Ovary (tissue), 9 donors: ENCODE measurements around the gene LTO1. TPM values are rescaled to one million over a fixed set of nuclear protein-coding genes. Genes with fewer than 3 reads are reported as not detected.

ENCODE experiments used
- DNase-seq, 5 donors: peaks; one replicate each; pipeline ENCODE4 v3.0.0-alpha.2; 2019 to 2020
- H3K27ac ChIP-seq, 2 donors: fragments of 200-600 bp; one replicate each; pipeline versions ENCODE4 v1.5.1 to v1.8.0; 2019 to 2022
- H3K27me3 ChIP-seq: fragments of 200-600 bp; one replicate; pipeline ENCODE4 v1.8.0; 2022
- H3K36me3 ChIP-seq: fragments of 200-600 bp; sonication (generic); one replicate; pipeline ENCODE4 v1.5.1; 2019
- H3K4me1 ChIP-seq: one replicate; pipeline ENCODE4 v1.8.1; 2013; ENCODE audit warnings: mild to moderate bottlenecking, moderate library complexity; ENCODE audit not compliant: insufficient read depth
- H3K4me3 ChIP-seq: fragments of 200-600 bp; sonication (generic); one replicate; pipeline ENCODE4 v1.5.1; 2017
- H3K9me3 ChIP-seq, 2 donors: fragments of 200-600 bp in 1 of 2; sonication (generic) in 1 of 2; one replicate each; pipeline versions ENCODE4 v1.5.1 to v1.8.1; 2013 to 2019; ENCODE audit warnings: mild to moderate bottlenecking in 1 of 2, moderate library complexity in 1 of 2
- CTCF ChIP-seq, 3 donors: fragments of 450-650 bp in 2 of 3; fragments of 200-600 bp in 1 of 3; IDR thresholded peaks; one replicate each; pipeline versions ENCODE4 v1.5.1 to v1.8.0; 2016 to 2022; ENCODE audit warnings: antibody characterized with exemption in 3 of 3, mild to moderate bottlenecking in 1 of 3
- EP300 ChIP-seq: sonication (generic); formaldehyde crosslinking; IDR thresholded peaks from one replicate; pipeline ENCODE4 v1.6.1; 2017; ENCODE audit warnings: antibody characterized with exemption
- POLR2A ChIP-seq: fragments of 450-650 bp; IDR thresholded peaks from one replicate; pipeline ENCODE4 v1.6.1; 2017; ENCODE audit warnings: antibody characterized with exemption, mild to moderate bottlenecking, moderate library complexity
- whole genome bisulfite sequencing, 3 donors: extraction: QIAGEN DNeasy Blood & Tissue Kit in 1 of 3; methylation state at CpG; one replicate each; pipeline versions ENCODE4 v1.1.5 to v1.1.7; 2013 to 2017; 5-methylcytosine and 5-hydroxymethylcytosine counted together
- intact Hi-C, 4 donors: fragments of 100-400 bp; cut with DNase I; formaldehyde crosslinking; loops; one replicate each; pipeline versions ENCODE4 v1.11.0 to v1.15.1; 2022 to 2023
- polyA plus RNA-seq, 2 donors: library from polyadenylated mRNA; stranded (reverse); fragments of 200-250 nt in 1 of 2; fragments of 350-450 nt in 1 of 2; fragmentation: Illumina TruSeq in 1 of 2; extraction: RNeasy Lipid Tissue Mini Kit (QIAGEN cat#74804) in 1 of 2; gene quantifications; one replicate each; pipeline ENCODE4 v1.2.3, GENCODE V29; 2013 to 2014
- total RNA-seq, 7 donors: library from RNA; depleted of rRNA in 2 of 7; stranded (reverse); fragments of >200 nt in 2 of 7; fragmentation: NEBNext Ultra II Directional in 3 of 7; extraction: Animal tissue kit (Norgen Biotek cat#: 25700) in 3 of 7; gene quantifications; one replicate each; pipeline versions ENCODE4 v1.1.0 to v1.2.4, GENCODE V29; 2016 to 2023
- donor health status: DM: no; HTN: no; CAD: no; lungs with moderate emphysema.
- donor health status: DM: no; HTN: no; CAD: no.
- donor health status: Bipolar disorder and iron deficiency.
- donor health status: DM: yes; HTN: yes; CAD: no.
- donor health status: DM: no; HTN: no; CAD: no.
- donor health status: DM: yes; HTN: yes; CAD: no.

Gene LTO1
- total and polyA plus RNA-seq, 9 donors, result 13.4 to 29.9 (median 19.8) TPM

- H3K4me3 ChIP-seq, result no peak overlapping the region
- no peaks in the 10 kb centered on the region for H3K9me3 ChIP-seq
- no peak for TF ChIP-seq CTCF (IDR thresholded peaks at IDR 0.05)
- TF ChIP-seq POLR2A, result no peak
- TF ChIP-seq EP300, result no peak
- H3K36me3 ChIP-seq, result no peaks in the 10 kb centered on the region
- H3K4me1 ChIP-seq, result no peaks in the 10 kb centered on the region
- 84 to 88% (median 85%) methylated on average over 10 of the region's 10 CpGs for WGBS, 3 donors
- no peak overlapping the region for H3K27ac ChIP-seq
- no peak for DNase-seq
- H3K27me3 ChIP-seq, result no peaks in the 10 kb centered on the region
- intact Hi-C loops, result loop anchor here in 1 of 4 donors (10.0 kb wide), 1 partner anchor 545 kb away; no protein-coding TSS in a partner anchor
Observed at GRCh38 chr11:69649576-69649900, 25.6 kb downstream of the LTO1 start.

- no peaks in the 10 kb centered on the region for H3K27me3 ChIP-seq
- H3K4me1 ChIP-seq, result no peaks in the 10 kb centered on the region
- DNase-seq, result no peak
- no peak for TF ChIP-seq CTCF (IDR thresholded peaks at IDR 0.05)
- TF ChIP-seq POLR2A, result no peak
- TF ChIP-seq EP300, result no peak
- intact Hi-C loops, result loop anchor here in 1 of 4 donors (10.0 kb wide), 1 partner anchor 544 kb away; no protein-coding TSS in a partner anchor
- H3K27ac ChIP-seq, result no peak overlapping the region
- no peak overlapping the region for H3K4me3 ChIP-seq
- no peaks in the 10 kb centered on the region for H3K36me3 ChIP-seq
- WGBS, 3 donors, result 85 to 88% (median 87%) methylated on average over 31 to 37 of the region's 37 CpGs
- H3K9me3 ChIP-seq, result no peaks in the 10 kb centered on the region
Observed at GRCh38 chr11:69648679-69649575, 26.2 kb downstream of the LTO1 start.

- H3K27me3 ChIP-seq, result no peaks in the 10 kb centered on the region
- TF ChIP-seq EP300 (no peak), CTCF (IDR thresholded peaks at IDR 0.05) (no peak), POLR2A (no peak)
- intact Hi-C loops, result loop anchor here in 1 of 4 donors (10.0 kb wide), 1 partner anchor 543 kb away; no protein-coding TSS in a partner anchor
- H3K9me3 ChIP-seq, result no peaks in the 10 kb centered on the region
- no peak overlapping the region for H3K4me3 ChIP-seq
- no peak overlapping the region for H3K27ac ChIP-seq
- no peak for DNase-seq
- no peaks in the 10 kb centered on the region for H3K36me3 ChIP-seq
- 83 to 88% (median 88%) methylated on average over 28 of the region's 28 CpGs for WGBS, 3 donors
- peaks cover 3% of the 10 kb centered on the region for H3K4me1 ChIP-seq
Observed at GRCh38 chr11:69647761-69648497, 27.2 kb downstream of the LTO1 start.

- H3K27me3 ChIP-seq, result no peaks in the 10 kb centered on the region
- no peak for TF ChIP-seq CTCF (IDR thresholded peaks at IDR 0.05)
- no peak for TF ChIP-seq EP300
- no peak for TF ChIP-seq POLR2A
- no peaks in the 10 kb centered on the region for H3K36me3 ChIP-seq
- no peak overlapping the region for H3K4me3 ChIP-seq
- WGBS, 3 donors, result 87 to 90% (median 89%) methylated on average over 11 of the region's 11 CpGs
- H3K4me1 ChIP-seq, result peaks cover 3% of the 10 kb centered on the region
- no peak for DNase-seq
- H3K9me3 ChIP-seq, result no peaks in the 10 kb centered on the region
- no peak overlapping the region for H3K27ac ChIP-seq
- intact Hi-C loops, result loop anchor here in 1 of 4 donors (10.0 kb wide), 1 partner anchor 543 kb away; no protein-coding TSS in a partner anchor
Observed at GRCh38 chr11:69647390-69647748, 27.8 kb downstream of the LTO1 start.
